Measurements from ENCODE around the gene OGFOD1. TPM values are rescaled to one million over a fixed set of nuclear protein-coding genes. Genes with fewer than 3 reads are reported as not detected.

Gene OGFOD1
- total and polyA plus RNA-seq, 9 of the 15 experiments (the other 6 are each of a cell fraction or from before 2014, with no cell fraction given) = 60.4 to 134 (median 85.8) TPM

DNA sequence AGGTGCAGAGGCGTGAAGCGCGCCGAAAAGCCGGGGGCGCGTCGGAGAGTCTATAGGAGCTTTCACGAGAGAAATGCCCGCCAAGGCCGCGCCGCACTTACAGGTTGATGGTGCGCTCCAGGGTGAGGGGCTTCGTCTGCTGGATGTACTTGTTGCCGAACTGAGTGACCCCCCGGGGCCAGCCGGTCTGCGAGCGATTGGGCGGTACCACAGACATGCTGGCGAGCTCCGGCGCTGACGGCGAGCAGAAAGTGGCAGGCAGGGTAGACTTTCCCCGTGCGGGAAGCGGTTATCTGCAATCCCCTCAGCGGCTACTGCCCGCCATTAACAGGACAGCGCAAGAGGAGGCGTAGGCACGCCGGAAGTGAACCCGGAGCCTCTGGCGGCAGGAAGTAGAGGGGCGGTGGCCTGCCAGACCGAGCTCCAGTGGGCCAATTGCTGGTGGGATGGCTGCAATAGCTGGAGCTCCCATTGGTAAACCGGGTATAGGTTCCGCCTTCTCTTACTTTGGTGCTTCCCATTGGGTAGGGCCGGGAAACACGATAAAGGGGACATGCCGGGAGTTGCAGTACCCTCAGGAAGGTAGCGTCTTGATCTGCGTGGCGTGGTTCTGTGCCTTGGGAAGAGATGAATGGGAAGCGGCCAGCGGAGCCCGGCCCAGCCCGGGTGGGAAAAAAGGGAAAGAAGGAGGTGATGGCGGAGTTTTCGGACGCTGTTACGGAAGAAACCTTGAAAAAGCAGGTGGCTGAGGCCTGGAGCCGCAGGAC lies at the start of gene OGFOD1, which contains the start of gene NUDT21 (continued):
- no peak for TF ChIP-seq UBTF (IDR thresholded peaks at IDR 0.05; ENCODE audit: borderline replicate concordance in 1 of 2, low read depth in 2 of 2, low read length in 2 of 2)
- TF ChIP-seq NCOA4 (IDR thresholded peaks at IDR 0.05; ENCODE audit: partially characterized antibody) = no peak
- TF ChIP-seq BRD4 (IDR thresholded peaks at IDR 0.05) = no peak
- TF ChIP-seq ZBTB17 (CRISPR knock-in tag; IDR thresholded peaks at IDR 0.05) = 0 out of 2 replicates have a peak, but pooled peaks have one; percentile 58
- 0 out of 2 replicates have a peak, but pooled peaks have one; percentile 24 for TF ChIP-seq CEBPB (tag; IDR thresholded peaks at IDR 0.05)
- no peak for TF ChIP-seq FIP1L1 (IDR thresholded peaks at IDR 0.05; ENCODE audit: low read depth, low read length, poor library complexity, severe bottlenecking)
- TF ChIP-seq SRSF1 (IDR thresholded peaks at IDR 0.05; ENCODE audit: low read depth, low read length) = no peak
- TF ChIP-seq SMARCB1 (IDR thresholded peaks at IDR 0.05; ENCODE audit: insufficient read length, low read depth) = no peak
- no peak for TF ChIP-seq RHOXF2B (CRISPR knock-in tag; conservative IDR thresholded peaks at IDR 0.05)
- no peak for TF ChIP-seq GTF2F1 (IDR thresholded peaks at IDR 0.05; ENCODE audit: low read depth, low read length)
- TF ChIP-seq HDAC1 (IDR thresholded peaks at IDR 0.05) = peak in 1 of 2 experiments; percentile 96; a peak in 2 of 4 replicates
- no peak for TF ChIP-seq MCM5 (IDR thresholded peaks at IDR 0.05; ENCODE audit: low read depth)
- TF ChIP-seq, protein P1, sequence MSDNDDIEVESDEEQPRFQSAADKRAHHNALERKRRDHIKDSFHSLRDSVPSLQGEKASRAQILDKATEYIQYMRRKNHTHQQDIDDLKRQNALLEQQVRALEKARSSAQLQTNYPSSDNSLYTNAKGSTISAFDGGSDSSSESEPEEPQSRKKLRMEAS (CRISPR knock-in tag; IDR thresholded peaks at IDR 0.05) = peak; percentile 32; the same call in 1 of the 2 replicates
- no peak for TF ChIP-seq ZNF41 (CRISPR knock-in tag; conservative IDR thresholded peaks at IDR 0.05)
- TF ChIP-seq, protein P2, sequence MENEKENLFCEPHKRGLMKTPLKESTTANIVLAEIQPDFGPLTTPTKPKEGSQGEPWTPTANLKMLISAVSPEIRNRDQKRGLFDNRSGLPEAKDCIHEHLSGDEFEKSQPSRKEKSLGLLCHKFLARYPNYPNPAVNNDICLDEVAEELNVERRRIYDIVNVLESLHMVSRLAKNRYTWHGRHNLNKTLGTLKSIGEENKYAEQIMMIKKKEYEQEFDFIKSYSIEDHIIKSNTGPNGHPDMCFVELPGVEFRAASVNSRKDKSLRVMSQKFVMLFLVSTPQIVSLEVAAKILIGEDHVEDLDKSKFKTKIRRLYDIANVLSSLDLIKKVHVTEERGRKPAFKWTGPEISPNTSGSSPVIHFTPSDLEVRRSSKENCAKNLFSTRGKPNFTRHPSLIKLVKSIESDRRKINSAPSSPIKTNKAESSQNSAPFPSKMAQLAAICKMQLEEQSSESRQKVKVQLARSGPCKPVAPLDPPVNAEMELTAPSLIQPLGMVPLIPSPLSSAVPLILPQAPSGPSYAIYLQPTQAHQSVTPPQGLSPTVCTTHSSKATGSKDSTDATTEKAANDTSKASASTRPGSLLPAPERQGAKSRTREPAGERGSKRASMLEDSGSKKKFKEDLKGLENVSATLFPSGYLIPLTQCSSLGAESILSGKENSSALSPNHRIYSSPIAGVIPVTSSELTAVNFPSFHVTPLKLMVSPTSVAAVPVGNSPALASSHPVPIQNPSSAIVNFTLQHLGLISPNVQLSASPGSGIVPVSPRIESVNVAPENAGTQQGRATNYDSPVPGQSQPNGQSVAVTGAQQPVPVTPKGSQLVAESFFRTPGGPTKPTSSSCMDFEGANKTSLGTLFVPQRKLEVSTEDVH (IDR thresholded peaks at IDR 0.05; ENCODE audit: low read depth, partially characterized antibody) = peak; percentile 74
- peak in 1 of 2 experiments; percentile 79; a peak in 2 of 4 replicates for TF ChIP-seq TEAD1 (CRISPR knock-in tag; IDR thresholded peaks at IDR 0.05)
- no peak for TF ChIP-seq U2AF1 (optimal IDR thresholded peaks at IDR 0.05; ENCODE audit: low read depth, low read length)
- no peak for TF ChIP-seq MED1 (CRISPR knock-in tag; IDR thresholded peaks at IDR 0.05; ENCODE audit: borderline replicate concordance)
- no peak for TF ChIP-seq RFX1 (IDR thresholded peaks at IDR 0.05)
- TF ChIP-seq POLR2A (conservative IDR thresholded peaks at IDR 0.05) = peak; percentile 92
- TF ChIP-seq DPF2 (IDR thresholded peaks at IDR 0.05) = no peak
- TF ChIP-seq MBD1 (CRISPR knock-in tag; IDR thresholded peaks at IDR 0.05) = no peak
